ENCODE measurements around the gene KRTAP12-3.
"Not testable (repeated sequence)": the region's sequence is repeated elsewhere in the genome, so short reads cannot be mapped to it uniquely, and the experiment has no call there.

KRTAP12-3 gene

GRCh38 chr21:44637018-44637850 is 20.5 kb upstream of the KRTAP12-3 start, which contains the start of gene KRTAP10-10:
Gene KRTAP10-10 (plus strand): TSS chr21:44637356. CDS start chr21:44637418, 62 bp downstream.
- TF ChIP-seq, protein P1, sequence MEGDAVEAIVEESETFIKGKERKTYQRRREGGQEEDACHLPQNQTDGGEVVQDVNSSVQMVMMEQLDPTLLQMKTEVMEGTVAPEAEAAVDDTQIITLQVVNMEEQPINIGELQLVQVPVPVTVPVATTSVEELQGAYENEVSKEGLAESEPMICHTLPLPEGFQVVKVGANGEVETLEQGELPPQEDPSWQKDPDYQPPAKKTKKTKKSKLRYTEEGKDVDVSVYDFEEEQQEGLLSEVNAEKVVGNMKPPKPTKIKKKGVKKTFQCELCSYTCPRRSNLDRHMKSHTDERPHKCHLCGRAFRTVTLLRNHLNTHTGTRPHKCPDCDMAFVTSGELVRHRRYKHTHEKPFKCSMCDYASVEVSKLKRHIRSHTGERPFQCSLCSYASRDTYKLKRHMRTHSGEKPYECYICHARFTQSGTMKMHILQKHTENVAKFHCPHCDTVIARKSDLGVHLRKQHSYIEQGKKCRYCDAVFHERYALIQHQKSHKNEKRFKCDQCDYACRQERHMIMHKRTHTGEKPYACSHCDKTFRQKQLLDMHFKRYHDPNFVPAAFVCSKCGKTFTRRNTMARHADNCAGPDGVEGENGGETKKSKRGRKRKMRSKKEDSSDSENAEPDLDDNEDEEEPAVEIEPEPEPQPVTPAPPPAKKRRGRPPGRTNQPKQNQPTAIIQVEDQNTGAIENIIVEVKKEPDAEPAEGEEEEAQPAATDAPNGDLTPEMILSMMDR (IDR thresholded peaks at IDR 0.05; ENCODE audit: low read length, missing control alignments), result no peak
- no peak within 1 kb of the TSS for H3K4me3 ChIP-seq (replicated peaks; ENCODE audit: low read depth, low read length)
- no peak for DNase-seq (ENCODE audit: low read depth)

DNA sequence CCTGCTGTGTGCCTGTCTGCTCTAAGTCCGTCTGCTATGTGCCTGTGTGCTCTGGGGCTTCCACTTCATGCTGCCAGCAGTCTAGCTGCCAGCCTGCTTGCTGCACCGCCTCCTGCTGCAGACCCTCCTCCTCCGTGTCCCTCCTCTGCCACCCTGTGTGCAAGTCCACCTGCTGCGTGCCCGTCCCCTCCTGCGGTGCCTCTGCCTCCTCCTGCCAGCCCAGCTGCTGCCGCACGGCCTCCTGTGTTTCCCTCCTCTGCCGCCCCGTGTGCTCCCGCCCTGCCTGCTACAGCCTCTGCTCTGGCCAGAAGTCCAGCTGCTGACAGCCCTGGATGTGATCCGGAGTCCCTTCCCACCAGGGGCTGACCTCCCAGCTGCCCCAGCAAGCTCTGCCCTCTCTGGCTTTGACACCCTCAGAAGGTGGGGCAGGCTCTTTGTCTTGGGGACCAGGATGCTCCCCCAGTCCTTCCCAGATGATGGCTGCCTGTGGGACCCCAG is 19.8 kb upstream of the KRTAP12-3 start:
- DNase-seq (ENCODE audit: low read depth); H3K4me3 ChIP-seq (replicated peaks; ENCODE audit: low read depth, low read length): not testable (repeated sequence)

GRCh38 chr21:44638506-44639330 is 19.0 kb upstream of the KRTAP12-3 start:
- not testable (repeated sequence) for DNase-seq (ENCODE audit: low read depth)

GRCh38 chr21:44639331-44639655 is 18.4 kb upstream of the KRTAP12-3 start:
- TF ChIP-seq, protein P1 (IDR thresholded peaks at IDR 0.05; ENCODE audit: low read length, missing control alignments), result no peak
- H3K4me3 ChIP-seq (replicated peaks; ENCODE audit: low read depth, low read length), result no peak overlapping the region
- DNase-seq (ENCODE audit: low read depth), result no peak

More at GRCh38 chr21:44638506-44639330, 19.0 kb upstream of the KRTAP12-3 start:
- not testable (repeated sequence) for H3K4me3 ChIP-seq (replicated peaks; ENCODE audit: low read depth, low read length)

DNA sequence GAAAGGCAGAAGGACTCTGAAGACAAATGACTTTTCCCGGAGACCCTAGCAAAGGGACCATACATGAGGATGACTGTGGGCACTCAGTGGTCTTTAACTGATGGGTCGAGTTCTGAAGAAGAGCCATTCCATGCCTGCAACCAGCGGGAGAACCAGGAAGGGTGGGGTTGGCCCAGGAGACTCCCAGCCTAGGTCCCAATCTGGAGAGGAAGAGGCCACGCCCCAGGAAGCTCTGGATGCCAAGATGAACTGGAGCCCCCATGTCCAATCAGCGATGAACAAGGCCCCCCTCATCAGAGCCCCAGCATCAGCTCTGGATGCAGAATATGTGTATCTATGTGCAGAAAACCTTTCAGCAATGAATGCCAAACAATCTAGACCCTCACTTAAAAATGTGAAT is 17.0 kb upstream of the KRTAP12-3 start:
- no peak for DNase-seq (ENCODE audit: low read depth)
- TF ChIP-seq, protein P1 (IDR thresholded peaks at IDR 0.05; ENCODE audit: low read length, missing control alignments), result no peak
- no peak overlapping the region for H3K4me3 ChIP-seq (replicated peaks; ENCODE audit: low read depth, low read length)

DNA sequence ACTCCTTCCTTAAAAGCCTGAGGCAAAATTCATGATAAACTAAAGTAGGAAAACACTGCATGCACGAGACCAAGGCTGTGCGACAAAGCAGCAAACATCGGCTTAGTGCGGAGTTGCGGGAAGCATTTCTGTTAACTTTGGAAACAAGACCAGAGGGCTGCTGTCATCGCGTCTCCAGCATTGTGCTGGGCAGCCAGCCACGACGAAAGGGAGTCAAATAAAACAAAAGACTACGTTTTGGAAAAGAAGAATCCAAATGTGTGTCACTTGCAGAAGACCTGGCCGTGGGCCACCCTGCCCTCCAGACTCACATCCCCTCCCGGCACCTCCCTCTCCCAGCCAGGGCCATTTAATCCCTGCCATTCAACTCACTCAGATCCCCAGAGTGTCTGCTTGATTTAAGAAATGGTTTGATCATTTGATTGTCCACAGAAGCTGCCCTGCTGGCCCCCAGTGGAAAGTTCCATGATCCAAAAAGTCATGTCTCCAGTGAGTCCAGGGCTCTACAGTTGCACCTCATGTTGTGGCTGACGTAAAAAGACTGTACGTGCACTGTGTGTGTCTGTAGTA is 13.9 kb upstream of the KRTAP12-3 start:
- DNase-seq (ENCODE audit: low read depth), result no peak
- H3K4me3 ChIP-seq (replicated peaks; ENCODE audit: low read depth, low read length), result no peak overlapping the region
- TF ChIP-seq, protein P1 (IDR thresholded peaks at IDR 0.05; ENCODE audit: low read length, missing control alignments), result no peak

- no peak for DNase-seq (ENCODE audit: low read depth)
- TF ChIP-seq, protein P1 (IDR thresholded peaks at IDR 0.05; ENCODE audit: low read length, missing control alignments), result no peak
- no peak overlapping the region for H3K4me3 ChIP-seq (replicated peaks; ENCODE audit: low read depth, low read length)
Observed at GRCh38 chr21:44644878-44645277, 12.9 kb upstream of the KRTAP12-3 start.

DNA sequence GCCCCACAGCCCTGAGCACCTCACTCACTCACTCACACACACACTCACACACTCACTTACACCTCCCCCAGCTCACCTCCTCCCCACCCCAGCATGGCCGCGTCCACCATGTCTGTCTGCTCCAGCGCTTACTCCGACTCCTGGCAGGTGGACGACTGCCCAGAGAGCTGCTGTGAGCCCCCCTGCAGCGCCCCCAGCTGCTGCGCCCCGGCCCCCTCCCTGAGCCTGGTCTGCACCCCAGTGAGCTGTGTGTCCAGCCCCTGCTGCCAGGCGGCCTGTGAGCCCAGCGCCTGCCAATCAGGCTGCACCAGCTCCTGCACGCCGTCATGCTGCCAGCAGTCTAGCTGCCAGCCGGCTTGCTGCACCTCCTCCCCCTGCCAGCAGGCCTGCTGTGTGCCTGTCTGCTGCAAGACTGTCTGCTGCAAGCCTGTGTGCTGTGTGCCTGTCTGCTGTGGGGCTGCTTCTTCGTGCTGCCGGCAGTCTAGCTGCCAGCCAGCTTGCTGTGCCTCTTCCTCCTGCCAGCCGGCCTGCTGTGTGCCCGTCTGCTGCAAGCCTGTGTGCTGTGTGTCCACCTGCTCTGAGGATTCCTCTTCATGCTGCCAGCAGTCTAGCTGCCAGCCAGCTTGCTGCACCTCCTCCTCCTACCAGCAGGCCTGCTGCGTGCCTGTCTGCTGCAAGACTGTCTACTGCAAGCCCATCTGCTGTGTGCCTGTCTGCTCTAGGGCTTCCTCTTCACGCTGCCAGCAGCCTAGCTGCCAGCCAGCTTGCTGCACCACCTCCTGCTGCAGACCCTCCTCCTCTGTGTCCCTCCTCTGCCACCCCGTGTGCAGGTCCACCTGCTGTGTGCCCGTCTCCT is 11.1 kb upstream of the KRTAP12-3 start, which contains the start of gene KRTAP10-11:
TSS of gene KRTAP10-11 (plus strand) at position 49 of the 856 bp plus-strand sequence. CDS start at position 94, 45 bp downstream.
- DNase-seq (ENCODE audit: low read depth); H3K4me3 ChIP-seq (replicated peaks; ENCODE audit: low read depth, low read length): not testable (repeated sequence)
